Measurements from ENCODE around the gene MACROD2.

MACROD2 gene

GRCh38 chr20:15848126-15848525 is 1852.8 kb downstream of the MACROD2 start:
- no peak for DNase-seq (ENCODE audit: extremely low read depth, insufficient read length)
- no peaks in the 10 kb centered on the region for H3K36me3 ChIP-seq (ENCODE audit: control insufficient read depth, insufficient read depth, low read length)
- H3K27me3 ChIP-seq (replicated peaks; ENCODE audit: control insufficient read depth, insufficient read depth, low read length) = no peaks in the 10 kb centered on the region
- H3K4me3 ChIP-seq (replicated peaks; ENCODE audit: low read depth, low read length) = no peak overlapping the region
- no peak for TF ChIP-seq CTCF (IDR thresholded peaks at IDR 0.05; ENCODE audit: insufficient read depth, low read length, poor library complexity, severe bottlenecking)

GRCh38 chr20:15848995-15849610 is 1853.8 kb downstream of the MACROD2 start:
- no peak overlapping the region for H3K4me3 ChIP-seq (replicated peaks; ENCODE audit: low read depth, low read length)
- no peak for DNase-seq (ENCODE audit: extremely low read depth, insufficient read length)
- H3K36me3 ChIP-seq (ENCODE audit: control insufficient read depth, insufficient read depth, low read length) = no peaks in the 10 kb centered on the region
- no peaks in the 10 kb centered on the region for H3K27me3 ChIP-seq (replicated peaks; ENCODE audit: control insufficient read depth, insufficient read depth, low read length)
- TF ChIP-seq CTCF (IDR thresholded peaks at IDR 0.05; ENCODE audit: insufficient read depth, low read length, poor library complexity, severe bottlenecking) = no peak

DNA sequence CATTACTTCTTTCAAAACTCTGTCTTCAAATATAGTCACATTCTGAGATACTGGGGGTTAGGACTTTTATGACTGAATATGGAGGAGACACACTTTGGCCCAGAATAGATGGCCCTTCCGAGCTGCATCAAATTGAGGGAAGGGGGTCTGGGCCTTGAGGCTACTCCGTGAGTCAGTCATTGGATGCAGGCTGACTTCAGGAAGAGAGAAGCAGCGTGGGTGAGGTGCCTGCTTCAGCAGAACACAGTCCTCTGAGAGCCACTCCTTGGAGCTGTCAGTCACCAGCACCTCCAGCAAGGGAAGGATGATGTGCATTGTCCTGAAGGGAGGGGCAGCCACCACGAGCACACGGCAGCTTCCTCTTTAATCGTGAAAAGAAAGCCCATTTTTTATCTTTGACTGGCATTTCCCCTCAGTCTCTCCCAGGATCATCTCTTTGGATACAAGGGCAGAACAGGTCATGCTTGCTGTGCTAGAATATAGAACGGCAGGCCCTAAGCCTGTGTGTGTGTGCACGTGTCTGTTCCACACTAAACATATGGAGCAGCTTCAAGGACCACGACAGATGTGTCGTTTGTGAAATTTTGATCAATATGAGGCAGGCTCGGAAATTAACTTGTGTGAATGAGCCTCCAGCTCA is 1856.4 kb downstream of the MACROD2 start:
- Histone ChIP-seq H3K4me3 (replicated peaks; ENCODE audit: low read depth, low read length) (no peak overlapping the region), H3K27me3 (replicated peaks; ENCODE audit: control insufficient read depth, insufficient read depth, low read length) (no peaks in the 10 kb centered on the region), H3K36me3 (ENCODE audit: control insufficient read depth, insufficient read depth, low read length) (no peaks in the 10 kb centered on the region)
- no peak for DNase-seq (ENCODE audit: extremely low read depth, insufficient read length)
- TF ChIP-seq CTCF (IDR thresholded peaks at IDR 0.05; ENCODE audit: insufficient read depth, low read length, poor library complexity, severe bottlenecking) = no peak

DNA sequence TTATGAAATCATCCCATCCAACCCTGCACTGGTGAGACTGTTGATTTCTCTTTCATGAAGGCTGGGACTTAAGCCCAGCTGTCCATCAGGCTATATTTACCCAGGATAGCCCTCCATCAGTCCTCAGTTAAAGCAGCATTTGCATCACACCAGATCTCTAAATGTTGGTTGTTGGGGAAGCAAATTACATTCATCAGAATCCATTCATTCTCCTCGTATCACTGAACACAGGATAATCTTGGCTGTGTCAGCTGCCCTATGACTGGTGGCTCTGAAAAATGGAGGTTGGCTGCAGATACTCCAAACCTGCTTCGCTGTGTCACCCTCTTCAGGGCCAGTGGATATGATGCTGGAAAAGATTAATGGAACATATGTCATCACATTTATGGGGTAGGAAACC is 1859.6 kb downstream of the MACROD2 start:
- DNase-seq (ENCODE audit: extremely low read depth, insufficient read length) = no peak
- H3K4me3 ChIP-seq (replicated peaks; ENCODE audit: low read depth, low read length) = no peak overlapping the region
- H3K36me3 ChIP-seq (ENCODE audit: control insufficient read depth, insufficient read depth, low read length) = no peaks in the 10 kb centered on the region
- no peaks in the 10 kb centered on the region for H3K27me3 ChIP-seq (replicated peaks; ENCODE audit: control insufficient read depth, insufficient read depth, low read length)
- TF ChIP-seq CTCF (IDR thresholded peaks at IDR 0.05; ENCODE audit: insufficient read depth, low read length, poor library complexity, severe bottlenecking) = no peak

DNA sequence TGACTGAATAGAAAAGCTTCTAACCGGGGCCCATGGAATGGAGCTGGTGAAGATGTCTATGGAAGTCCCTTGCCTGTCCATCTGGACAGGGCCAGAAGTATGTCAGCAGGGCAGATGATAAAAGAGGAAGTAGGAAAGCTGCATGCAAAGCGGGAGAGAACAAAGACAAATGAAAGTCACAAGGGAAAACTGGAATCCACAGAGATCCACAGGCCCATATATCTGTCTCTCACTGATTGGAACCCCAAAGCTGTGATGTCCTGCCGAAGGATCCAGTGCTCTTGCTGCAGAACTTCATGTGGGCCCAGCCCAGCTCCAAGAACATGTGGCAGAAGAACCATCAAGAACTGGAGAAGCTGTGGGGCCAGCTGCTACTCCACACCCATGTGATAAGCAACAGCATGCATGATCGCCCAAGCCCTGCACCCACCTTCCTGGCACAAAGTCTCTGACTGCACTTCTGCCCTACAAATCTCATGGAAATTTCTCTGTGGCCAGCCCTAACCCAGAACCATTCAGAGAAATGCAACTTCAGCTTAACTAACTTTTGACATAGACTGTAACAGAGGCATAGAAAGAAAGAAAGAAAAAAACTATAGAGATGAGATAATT is 1862.0 kb downstream of the MACROD2 start:
- no peaks in the 10 kb centered on the region for H3K36me3 ChIP-seq (ENCODE audit: control insufficient read depth, insufficient read depth, low read length)
- DNase-seq (ENCODE audit: extremely low read depth, insufficient read length) = peak; percentile 29
- H3K4me3 ChIP-seq (replicated peaks; ENCODE audit: low read depth, low read length) = no peak overlapping the region

More for the DNA sequence above, 1862.0 kb downstream of the MACROD2 start:
- no peak for TF ChIP-seq CTCF (IDR thresholded peaks at IDR 0.05; ENCODE audit: insufficient read depth, low read length, poor library complexity, severe bottlenecking)
- no peaks in the 10 kb centered on the region for H3K27me3 ChIP-seq (replicated peaks; ENCODE audit: control insufficient read depth, insufficient read depth, low read length)

Data from GM06990 (cell line).